ENCODE data around the gene SMIM9. TPM values are rescaled to one million over a fixed set of nuclear protein-coding genes. Genes with fewer than 3 reads are reported as not detected.

The SMIM9 gene
- polyA plus RNA-seq, 12 donors, result not detected

DNA sequence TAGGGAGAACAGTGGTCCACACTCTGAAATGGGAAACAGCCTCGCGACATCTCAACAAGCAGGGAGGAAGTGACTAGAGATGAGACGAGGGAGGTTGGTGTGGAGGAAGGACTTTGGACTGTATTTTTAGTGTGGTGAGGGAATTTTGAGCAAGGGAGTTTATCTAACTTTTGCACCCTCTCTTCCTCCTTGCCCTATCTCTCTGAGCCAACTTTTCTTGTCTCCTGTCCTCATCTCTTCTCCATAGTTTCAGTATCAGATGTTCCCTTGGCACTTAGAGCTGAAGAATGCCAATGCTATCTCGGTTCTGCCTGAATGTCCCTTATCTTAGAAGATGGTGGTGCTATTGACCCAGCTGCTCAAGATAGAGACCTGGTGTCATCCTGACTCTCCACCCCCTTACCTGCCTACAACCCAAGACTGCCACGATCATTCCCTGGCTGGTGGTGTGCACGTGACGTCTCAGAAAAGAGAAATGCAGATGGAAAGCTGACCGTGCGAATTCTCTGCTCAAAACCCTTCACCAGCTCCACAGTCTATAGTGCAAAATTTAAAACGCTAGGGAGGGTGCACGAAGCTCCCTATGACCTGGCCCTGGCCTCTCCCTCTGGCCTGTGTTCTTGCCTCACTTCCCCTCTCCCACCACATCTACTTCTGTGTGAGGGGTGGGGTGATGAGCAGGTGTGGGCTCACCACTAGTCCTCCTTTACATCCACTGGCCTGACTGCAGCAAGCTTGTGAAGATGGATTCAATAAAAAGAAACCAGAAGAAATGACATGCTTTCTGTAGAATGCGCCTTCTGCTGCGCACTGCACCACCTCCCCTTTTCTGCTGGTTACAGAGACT lies 50.1 kb downstream of the SMIM9 start:
- DNase-seq, result no peak

DNA sequence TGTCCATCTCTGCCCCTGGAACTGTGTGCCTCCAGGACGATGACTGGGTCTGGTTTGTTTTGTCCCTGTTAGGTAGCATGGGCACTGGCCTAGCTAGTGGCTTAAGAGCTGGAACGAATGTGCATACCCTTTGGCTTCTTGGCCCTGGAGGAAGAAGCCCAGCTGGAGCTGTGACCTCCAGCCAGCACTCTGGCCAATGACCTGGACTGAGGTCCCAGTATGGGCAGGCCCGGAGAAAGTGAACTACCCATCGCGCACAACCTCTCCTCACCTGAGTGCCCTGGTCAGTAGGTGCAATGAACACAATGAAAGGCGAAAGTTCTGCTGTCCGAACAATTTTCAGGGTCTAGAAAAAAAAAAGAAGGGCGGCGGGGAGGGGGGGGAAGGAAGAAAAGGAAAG lies 53.5 kb downstream of the SMIM9 start:
- no peak for DNase-seq

DNA sequence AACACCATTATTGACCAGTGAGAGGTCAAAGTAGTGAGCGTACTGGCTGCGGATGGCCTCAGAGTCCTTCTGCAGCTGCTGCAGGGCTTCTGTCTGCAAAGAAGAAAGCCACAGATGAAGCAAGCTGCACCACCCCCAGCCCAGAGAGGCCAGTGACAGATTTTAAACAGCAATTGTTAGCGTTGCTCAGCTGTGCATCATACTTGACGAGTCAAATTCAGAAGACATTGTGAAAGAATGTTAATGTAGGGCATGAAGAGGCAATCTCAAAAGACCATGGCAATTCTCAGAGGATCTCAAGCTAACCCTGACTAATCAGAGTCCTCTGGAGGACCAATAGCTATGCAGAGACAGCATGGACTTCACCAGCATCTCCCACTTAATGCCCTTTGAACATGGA lies 55.2 kb downstream of the SMIM9 start:
- no peak for DNase-seq

DNA sequence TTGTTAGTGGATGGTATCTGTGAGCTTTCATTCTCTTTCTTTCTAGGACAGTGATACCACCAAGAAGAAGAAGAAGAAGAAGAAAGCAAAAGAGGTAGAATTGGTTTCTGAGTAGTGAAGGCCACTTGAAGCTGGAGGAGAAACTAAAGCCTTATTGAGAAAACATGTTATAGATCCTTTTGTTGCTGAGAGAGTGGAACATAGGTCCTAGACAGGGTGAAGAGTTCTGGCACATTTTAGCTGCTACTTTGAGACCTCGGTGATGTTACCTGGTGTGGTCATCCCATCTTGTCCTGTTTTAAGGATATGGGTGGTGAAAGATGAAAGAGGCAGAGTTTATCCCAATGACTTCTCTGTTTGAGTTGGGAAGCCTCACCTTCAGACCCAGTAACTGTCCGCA lies 57.7 kb downstream of the SMIM9 start:
- no peak for DNase-seq

DNA sequence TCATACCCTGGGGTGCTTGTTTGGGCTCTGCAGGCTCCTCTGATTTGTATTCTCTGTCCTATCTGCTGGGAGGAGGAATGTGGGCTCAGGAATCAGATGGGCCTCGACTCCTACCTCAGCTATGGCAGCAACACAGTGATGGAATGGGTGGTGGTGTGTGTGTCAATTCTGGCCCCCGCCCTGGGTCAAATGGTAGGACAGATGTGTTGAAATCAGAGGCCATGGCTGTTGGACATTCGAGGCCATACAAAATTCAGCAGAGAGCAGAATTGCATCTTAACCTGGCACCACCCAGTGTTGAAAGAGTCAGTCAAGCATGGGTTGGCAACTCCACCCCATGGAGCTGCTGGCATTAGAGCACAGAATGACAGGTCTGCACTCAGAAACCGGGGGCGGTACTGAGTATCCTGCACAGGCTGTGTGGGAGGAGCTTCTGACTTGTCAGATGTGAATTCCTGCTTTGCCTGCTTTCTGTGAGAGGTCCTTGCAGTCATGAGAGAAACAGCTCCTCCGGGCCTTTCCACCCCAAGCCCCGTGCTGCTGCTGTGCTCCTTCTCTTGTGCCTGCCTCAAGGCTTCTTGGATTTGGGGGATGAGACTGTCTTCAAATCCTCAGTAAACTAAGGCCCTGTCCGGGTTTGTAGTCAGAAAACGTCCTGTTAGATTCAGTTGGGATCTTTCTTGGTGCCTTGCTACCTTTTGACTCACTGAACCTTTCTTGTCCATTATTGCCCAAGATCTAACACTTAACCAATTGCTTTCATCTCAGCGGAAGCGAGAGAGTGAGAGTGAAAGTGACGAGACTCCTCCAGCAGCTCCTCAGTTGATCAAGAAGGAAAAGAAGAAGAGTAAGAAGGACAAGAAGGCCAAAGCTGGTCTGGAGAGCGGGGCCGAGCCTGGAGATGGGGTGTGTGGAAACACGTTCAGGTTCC lies 58.8 kb downstream of the SMIM9 start:
- DNase-seq, result no peak

DNA sequence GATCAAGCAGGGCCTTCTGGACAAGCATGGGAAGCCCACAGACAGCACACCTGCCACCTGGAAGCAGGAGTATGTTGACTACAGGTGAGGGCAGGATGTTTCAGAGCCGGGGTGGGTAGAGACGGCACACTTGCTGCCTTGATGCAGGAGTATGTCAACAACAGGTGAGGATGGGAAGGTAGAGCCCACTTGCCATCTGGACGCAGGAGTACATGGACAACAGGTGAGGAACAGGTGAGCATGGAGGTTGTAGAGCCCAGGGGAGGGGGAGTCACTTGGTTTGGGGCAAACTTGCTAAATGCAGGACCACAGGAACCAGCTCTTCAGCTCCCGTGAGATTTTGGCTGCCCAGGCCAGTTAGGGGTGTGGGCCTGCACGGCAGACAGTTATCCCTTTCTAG lies 59.8 kb downstream of the SMIM9 start:
- no peak for DNase-seq

Other genes starting within 250 kb of the SMIM9 start
- gene CTAG1A, start 249.5 kb downstream of the SMIM9 start, polyA plus RNA-seq (ENCODE audit: insufficient read length in 12 of 12), result not detected
- not detected for gene CTAG1B, start 215.4 kb downstream of the SMIM9 start, polyA plus RNA-seq (ENCODE audit: insufficient read length in 12 of 12)
- gene CTAG2, start 181.1 kb downstream of the SMIM9 start, polyA plus RNA-seq (ENCODE audit: insufficient read length in 12 of 12), result not detected
- gene GAB3, start 83.6 kb downstream of the SMIM9 start, polyA plus RNA-seq (ENCODE audit: insufficient read length in 12 of 12), result 10 to 100 TPM in 1 of 12 donors, 1 to 10 TPM in 10, not detected in 1; 3.9 to 17.1 (median 6.4) TPM
- 10 to 100 TPM in 11 of 12 donors, not detected in 1; 30.7 to 73.0 (median 39.4) TPM for gene DKC1, start 71.8 kb downstream of the SMIM9 start, polyA plus RNA-seq (ENCODE audit: insufficient read length in 12 of 12)
- gene MPP1, start 29.2 kb downstream of the SMIM9 start, polyA plus RNA-seq (ENCODE audit: insufficient read length in 12 of 12), result 10 to 100 TPM in 11 of 12 donors, not detected in 1; 13.0 to 51.0 (median 19.6) TPM
- gene F8A1, start 51.7 kb upstream of the SMIM9 start, polyA plus RNA-seq (ENCODE audit: insufficient read length in 12 of 12), result 10 to 100 TPM in 6 of 12 donors, 1 to 10 TPM in 5, not detected in 1; 6.1 to 29.8 (median 10.6) TPM
- gene F8, start 188.1 kb upstream of the SMIM9 start, polyA plus RNA-seq (ENCODE audit: insufficient read length in 12 of 12), result 1 to 10 TPM in 11 of 12 donors, not detected in 1; 1.8 to 8.4 (median 5.4) TPM
- 100 to 1,000 TPM in 9 of 12 donors, 10 to 100 TPM in 2, not detected in 1; 97.6 to 157 (median 139) TPM for gene FUNDC2, start 192.2 kb upstream of the SMIM9 start, polyA plus RNA-seq (ENCODE audit: insufficient read length in 12 of 12)
- 10 to 100 TPM in 2 of 12 donors, 1 to 10 TPM in 9, not detected in 1; 4.7 to 14.1 (median 8.0) TPM for gene CMC4, start 236.5 kb upstream of the SMIM9 start, polyA plus RNA-seq (ENCODE audit: insufficient read length in 12 of 12)
- 10 to 100 TPM in 10 of 12 donors, not detected in 2; 13.2 to 21.0 (median 17.5) TPM for gene MTCP1, start 236.5 kb upstream of the SMIM9 start, polyA plus RNA-seq (ENCODE audit: insufficient read length in 12 of 12)
- 10 to 100 TPM in 11 of 12 donors, not detected in 1; 15.4 to 19.8 (median 17.3) TPM for gene BRCC3, start 236.8 kb upstream of the SMIM9 start, polyA plus RNA-seq (ENCODE audit: insufficient read length in 12 of 12)

Data from muscle of arm (tissue), 12 donors.